Astrocyte of the hippocampus (primary cell): ENCODE data around the gene OGT.
A peak's percentile ranks its signal among the peaks of the same experiment; 100 is the strongest.
"Not testable (repeated sequence)": the region's sequence is repeated elsewhere in the genome, so short reads cannot be mapped to it uniquely, and the experiment has no call there.

ENCODE experiments used
- DNase-seq: peaks from one replicate; pipeline ENCODE4 v3.0.0; 2011; ENCODE audit warnings: low read depth, low spot score

The OGT gene

DNA sequence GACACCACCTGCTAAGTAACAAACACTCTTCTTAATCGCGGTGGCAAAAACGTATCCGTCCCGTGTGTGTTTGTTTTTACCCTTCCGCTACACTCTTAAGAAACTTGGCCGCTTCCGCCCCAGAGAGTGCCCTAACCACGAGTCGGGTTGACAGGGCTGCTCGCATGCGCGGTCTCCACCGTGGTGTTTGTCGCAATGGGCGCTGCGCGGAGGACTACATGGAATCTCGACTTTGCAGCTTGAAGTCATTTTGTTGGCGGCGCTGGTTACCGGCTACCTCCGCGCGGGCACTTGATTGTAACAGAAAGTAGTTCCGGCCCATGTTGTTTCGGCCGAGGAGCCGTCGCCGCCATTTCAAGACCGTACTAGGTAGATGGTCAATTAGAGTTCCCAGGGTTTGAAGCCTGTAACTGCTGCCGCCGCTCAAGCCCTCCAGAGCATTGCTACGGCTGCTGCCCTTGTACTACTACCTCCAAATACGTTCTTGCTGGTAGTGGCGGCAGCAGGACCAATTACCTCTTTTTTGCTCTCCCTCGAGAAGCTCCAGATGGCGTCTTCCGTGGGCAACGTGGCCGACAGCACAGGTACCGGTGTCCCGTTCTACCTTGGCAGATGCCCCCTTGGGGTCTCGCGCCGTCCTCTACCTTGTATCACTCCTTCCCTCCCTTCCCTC lies at the start of gene OGT:
Gene OGT (plus strand): TSS at position 352 of the 673 bp plus-strand sequence. CDS start 196 bp downstream, at position 548.
- DNase-seq = peak; percentile 95

DNA sequence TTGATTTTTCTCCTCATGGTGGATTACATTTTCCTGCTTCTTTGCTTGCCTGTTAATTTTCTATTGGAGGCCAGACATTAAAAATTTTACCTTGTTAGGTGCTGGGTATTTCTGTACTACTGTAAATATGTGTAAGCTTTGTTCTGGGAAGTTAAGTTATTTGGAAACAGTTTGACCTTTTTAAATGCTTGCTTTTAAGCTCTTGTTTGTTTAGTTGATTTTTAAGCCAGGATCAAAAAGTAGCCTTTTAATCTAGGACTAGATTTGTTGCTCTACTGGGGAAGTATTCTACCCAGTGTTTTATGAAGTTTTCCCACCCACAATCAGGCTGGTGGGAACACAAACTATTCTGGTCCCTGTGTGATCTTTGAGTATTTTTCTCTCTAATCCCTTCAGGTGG lies 45.1 kb upstream of the OGT start:
- no peak for DNase-seq

DNA sequence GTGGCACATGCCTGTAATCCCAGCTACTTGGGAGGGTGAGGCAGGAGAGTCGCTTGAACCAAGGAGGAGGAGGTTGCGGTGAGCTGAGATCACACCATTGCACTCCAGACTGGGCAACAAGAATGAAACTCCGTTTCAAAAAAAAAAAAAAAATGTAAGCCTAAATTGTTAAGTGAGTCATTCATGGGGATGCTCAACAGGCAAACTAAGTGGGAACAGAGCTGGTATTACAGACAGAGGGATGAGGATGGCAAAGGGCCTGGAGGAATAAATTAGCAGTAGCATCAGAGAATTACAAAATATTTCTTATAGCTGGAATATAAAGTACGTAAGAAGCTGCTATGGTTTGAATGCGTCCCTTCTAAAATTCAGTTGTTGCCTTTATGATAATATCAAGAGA lies 43.4 kb upstream of the OGT start:
- no peak for DNase-seq

DNA sequence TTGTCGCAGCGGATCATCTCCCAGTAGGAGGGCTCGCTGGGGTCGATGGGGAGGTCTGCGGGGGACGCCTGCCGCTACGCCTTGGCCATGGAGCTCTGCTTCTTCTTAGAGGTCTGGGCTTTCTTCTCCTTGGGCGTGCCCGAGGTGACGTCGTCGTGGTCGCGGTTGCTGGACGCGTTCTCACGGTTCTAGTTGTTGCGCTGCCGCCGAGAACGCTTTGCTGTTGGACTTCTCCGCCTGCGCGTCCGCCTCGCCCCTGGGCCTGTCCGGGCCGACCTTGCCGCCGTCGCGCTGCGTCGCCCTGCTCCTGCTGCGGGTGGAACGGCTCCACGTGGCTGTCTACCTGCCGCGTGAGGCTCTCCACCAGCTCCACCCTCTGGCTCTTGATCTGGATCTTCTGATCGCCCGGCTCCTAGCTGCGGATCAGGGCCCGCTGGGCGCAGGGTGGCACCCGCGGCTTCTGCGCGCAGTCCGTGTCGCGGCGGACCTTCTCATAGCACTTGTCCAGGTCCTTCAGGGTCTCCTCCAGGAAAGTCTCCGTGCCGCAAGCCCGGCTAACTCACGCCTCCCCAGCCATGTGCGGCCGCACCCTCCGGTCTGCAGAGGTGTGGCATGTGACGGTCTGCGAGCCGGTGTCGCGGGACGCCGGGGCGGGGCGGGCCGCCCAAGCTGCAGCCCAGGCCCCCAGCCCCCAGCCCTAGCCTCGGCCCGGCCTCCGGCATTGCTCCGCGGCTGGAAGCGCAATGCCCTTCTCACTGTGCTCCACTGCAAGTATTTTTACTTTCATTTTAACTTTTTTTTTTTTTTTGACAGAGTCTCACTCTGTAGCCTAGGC lies 40.5 kb upstream of the OGT start:
- peak; percentile 56 for DNase-seq

DNA sequence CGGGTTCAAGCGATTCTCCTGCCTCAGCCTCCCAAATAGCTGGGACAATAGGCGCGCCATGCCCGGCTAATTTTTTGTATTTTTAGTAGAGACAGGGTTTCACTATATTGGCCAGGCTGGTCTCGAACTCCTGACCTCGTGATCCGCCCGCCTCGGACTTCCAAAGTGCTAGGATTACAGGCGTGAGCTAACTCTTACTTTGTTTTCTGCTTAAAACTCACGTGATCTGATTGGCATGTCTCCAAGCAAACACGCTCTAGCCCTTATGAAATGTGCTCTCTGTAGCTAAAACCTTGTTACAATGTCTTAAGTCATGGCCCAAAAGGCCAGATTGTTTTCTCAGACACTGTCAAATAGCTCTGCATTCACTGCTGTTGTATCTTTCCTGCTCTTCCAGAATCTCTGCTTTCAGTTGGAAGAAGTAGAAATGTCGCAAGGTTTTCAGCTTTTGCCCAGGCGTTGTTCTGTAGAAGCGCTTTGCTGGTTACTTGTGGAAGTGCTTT lies 39.7 kb upstream of the OGT start:
- DNase-seq = no peak

DNA sequence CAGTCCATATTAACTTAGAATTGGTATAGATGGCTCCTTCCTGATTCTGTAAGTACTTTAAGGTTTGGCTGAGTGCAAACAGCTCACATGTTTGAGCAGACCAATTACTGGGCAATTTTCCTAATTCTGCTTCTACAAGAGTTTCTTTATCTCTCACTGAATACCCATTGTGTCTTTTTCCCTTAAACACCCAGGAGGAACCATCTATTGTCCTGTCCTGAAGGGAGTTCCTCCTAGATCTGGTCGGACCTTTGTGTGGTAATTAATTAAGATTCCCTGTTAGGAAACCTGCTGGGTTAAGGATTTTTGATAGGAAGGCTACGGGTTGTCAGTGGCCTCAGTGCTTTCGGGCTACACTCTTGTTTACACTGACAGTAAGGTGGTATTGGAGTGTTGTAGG lies 36.9 kb upstream of the OGT start:
- DNase-seq = not testable (repeated sequence)

DNA sequence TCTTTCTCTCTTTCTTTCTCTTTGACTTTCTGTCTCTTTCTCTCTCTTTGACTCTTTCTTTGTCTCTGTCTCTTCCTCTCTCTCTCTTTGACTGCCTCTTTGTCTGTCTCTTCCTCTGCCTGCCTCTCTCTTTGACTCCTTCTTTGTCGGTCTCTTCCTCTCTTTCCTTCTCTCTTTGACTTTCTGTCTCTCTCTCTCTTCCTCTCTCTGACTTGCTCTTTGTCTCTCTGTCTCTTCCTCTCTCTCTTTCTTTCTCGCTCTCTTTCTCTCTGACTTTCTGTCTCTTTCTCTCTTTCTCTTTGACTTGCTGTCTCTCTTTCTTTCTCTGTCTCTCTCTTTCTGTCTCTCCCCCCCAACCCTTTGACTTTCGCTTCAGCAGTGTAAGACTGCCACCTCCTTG lies 36.4 kb upstream of the OGT start:
- DNase-seq = no peak

DNA sequence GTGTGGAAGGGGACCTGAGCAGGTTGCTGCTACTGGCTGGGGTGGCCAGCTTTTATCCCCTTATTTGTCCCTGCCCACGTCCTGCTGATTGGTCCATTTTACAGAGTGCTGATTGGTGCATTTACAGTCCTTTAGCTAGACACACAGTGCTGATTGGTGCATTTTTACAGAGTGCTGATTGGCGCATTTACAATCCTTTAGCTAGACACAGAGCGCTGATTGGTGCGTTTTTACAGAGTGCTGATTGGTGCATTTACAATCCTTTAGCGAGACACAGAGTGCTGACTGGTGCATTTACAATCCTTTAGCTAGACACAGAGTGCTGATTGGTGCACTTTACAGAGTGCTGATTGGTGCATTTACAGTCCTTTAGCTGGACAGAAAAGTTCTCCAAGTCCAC lies 30.8 kb upstream of the OGT start:
- not testable (repeated sequence) for DNase-seq

DNA sequence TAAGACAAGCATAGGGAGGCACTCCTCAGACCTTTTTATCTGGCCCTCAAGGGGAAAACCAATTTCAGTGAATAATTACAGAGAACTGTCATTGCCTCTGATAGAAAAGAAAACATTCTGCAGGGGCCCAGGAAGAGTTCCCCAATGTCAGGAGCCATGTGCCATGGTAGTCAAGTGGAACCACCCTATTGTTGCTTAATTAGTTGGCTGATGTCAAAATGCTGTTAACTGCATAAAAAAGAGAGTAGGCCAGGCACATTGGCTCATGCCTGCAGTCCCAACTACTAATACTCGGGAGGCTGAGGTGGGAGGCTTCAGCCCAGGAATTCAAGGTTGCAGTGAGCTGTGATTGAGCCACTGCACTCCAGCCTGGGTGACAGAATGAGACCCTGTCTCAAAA lies 28.6 kb upstream of the OGT start:
- DNase-seq = no peak

DNA sequence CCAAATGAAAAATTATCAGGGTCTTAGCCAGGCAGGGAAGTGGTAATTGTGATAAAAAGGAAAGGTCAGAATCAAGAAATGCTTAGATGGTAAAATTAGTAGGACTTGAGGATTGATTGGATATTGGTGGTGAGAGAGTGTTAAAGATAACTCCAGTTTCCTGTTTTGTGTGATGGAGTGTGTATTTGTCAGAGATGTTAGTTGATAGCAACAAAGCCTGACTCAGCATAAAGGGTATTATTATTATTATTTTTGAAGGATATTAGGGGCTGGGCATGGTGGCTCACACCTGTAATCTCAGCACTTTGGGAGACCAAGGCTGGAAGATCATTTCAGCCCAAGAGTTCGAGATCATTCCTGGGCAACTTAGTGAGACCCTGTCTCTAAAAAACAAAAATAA lies 23.6 kb upstream of the OGT start:
- no peak for DNase-seq

DNA sequence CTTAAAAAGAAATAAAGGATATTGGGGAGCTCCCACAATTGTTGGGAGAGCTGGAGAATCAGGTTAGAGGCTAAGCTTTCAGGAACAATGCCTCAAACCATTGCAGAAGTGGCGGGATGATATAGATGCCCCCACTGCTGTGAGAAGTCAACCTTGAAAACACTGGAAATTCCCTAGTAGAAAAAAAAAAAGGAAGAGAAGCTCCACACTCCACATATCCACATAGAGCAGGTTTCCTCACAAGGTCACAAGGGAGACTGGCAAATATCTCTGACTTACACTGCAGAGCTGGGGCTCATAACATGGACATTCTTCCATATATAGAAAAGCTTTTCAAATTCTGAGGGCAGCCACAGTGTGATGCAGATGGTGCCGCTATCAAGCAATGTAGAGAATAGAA lies 22.7 kb upstream of the OGT start:
- no peak for DNase-seq

DNA sequence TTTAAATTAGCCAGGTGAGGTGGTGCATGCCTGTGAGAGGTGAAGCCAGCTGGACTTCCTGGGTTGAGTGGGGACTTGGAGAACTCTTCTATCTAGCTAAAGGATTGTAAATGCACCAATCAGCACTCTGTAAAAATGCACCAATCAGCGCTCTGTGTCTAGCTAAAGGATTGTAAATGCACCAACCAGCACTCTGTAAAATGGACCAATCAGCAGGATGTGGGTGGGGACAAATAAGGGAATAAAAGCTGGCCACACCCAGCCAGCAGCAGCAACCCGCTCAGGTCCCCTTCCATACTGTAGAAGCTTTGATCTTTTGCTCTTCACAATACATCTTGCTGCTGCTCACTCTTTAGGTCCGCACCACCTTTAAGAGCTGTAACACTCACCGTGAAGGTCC lies 19.2 kb upstream of the OGT start:
- not testable (repeated sequence) for DNase-seq

DNA sequence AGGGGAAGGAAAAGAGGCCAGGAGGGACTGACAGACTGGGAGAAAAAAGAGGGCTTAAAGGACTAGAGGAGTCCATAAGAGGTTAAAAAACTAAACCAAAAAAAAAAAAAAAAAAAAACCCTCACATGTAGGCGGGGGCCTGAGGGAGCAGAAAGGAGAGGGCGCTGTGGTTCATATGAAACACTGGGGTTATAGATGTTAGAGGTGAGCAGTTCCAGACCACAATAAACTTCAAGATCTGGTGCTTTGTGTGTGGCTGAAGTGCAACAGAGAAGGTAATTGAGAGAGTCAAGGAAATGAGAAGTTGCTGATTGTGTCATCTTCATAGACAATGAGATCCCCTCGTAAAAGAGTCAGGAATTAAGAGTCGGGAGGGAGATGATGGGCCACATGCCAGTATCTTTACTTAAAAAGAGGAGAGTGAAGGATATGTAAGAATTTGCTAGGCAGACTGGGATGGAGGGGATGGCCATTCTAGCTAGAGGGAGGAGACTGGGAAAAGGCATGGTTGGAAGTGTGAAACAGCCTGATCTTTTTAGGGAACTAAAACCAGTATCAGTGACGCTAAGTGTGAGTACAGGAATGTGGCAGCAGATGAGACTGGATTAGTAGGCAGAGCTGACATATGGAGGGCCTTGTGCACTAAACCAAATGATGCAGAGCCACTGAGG lies 18.4 kb upstream of the OGT start:
- DNase-seq = no peak

DNA sequence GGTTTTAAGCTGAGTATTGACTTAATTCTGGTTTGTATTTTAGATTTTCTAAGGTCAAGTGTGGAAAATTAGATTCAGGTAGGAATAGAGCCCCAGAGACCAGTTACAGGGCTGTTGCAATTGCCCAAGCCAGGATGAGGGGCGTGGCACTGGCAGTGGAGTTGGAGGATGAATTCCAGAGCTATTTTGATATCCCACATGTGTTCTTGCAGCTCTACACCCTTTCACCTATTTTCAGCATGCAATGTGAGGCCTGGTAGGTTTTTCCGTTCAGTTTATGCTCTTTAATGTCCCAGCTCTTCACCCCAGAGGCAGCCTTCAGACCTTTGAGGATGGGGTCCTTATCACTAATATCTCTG lies 17.9 kb upstream of the OGT start:
- DNase-seq = no peak

DNA sequence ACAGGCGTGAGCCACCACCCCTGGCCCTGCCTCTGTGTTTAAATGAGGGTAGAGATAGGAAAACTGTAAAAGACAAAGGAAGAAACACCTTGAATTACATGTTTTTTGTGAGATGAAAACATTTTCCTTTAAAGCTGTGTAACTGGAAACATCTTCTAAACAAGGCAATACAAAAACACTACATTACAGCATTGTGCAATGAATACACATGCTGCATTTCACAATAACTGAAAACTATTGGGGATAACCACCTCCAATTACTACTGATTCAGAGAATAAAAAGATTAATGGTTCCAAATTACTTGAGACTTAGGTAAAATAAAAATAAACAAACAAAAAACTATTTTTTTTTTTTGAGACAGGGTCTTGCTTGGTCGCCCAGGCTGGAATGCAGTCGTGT lies 7.6 kb upstream of the OGT start:
- no peak for DNase-seq

DNA sequence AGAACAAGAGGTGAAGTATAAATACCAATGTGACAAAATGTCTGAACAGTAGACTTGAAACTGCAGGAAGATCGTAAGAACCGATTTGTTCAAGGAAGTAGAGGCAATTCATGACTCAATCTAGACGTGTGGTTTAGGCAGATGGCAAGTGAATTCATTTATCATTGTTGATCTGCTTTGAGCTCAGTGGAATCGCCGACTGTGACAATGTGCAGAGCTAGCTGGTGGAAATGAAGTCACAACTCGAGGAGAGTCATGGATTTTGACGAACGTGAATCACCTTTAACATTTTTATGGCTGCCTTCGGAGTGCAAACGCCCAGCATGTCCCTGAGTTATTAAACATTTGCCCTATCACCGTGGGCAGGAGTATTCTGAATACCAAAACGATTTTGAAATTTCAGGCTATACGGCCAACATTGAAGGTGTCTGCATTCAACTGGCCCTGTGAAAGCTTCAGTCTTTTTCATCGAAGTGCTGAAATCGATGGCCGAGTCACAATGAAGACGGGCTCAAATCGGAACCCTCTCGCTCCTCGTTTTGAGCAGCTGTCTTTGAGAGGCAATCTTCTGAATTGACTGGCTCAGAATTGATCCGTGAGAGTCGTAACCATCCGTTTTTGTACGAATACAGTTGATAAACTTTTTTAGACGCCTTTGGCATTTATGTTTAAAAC lies 689 bp upstream of the OGT start:
- peak; percentile 28 for DNase-seq

DNA sequence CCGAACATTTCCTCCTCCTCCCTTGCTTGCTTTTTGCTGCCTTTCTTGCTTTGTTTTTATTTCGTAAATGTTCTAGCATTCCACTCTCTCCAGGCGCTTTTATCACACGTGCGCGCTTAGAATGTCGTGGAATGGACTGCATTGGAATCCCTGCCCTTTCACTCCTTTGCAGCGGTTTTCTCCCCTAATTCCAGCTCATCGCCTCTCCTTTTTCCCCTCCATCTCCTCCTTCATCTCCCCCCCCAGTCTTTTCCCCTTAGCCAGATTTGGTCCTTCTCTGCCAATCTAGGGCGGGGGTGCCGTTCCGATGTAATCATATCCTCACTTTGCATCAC lies 579 bp downstream of the OGT start:
- DNase-seq = peak; percentile 13

DNA sequence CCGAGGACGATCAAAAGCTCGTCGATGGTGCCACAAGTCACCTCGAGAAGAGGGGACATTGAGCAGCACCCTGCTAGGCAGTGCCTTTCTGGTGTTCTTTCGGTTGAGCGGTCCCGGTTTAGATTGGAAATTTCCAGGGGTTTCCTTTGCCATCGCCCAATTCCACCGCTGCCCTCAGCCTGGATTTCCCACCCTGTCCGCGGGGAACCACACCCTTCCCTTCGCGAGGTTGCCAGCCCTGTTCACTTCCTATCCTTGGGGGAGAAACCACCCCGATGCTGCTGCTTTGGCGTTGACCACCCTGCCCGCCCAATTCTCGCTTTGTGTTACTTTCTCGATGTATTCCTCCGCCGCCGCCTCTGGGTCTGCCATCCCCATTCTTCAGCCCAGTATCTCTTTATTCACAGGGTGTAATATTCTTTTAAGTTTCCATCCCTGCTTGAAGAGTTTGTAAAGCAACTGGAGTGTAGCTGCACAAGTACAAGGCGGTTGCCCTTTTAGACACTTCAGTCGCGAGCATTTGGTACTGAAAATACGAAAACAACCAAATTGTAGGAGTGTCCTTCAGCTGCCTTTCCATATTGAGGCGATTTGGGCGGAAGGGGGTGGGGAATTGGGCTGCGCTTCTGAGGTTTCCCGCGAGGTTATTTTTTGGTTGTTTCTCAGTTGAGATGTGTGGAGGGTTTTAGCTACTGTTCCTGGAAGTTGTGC lies 1.1 kb downstream of the OGT start:
- peak; percentile 55 for DNase-seq

DNA sequence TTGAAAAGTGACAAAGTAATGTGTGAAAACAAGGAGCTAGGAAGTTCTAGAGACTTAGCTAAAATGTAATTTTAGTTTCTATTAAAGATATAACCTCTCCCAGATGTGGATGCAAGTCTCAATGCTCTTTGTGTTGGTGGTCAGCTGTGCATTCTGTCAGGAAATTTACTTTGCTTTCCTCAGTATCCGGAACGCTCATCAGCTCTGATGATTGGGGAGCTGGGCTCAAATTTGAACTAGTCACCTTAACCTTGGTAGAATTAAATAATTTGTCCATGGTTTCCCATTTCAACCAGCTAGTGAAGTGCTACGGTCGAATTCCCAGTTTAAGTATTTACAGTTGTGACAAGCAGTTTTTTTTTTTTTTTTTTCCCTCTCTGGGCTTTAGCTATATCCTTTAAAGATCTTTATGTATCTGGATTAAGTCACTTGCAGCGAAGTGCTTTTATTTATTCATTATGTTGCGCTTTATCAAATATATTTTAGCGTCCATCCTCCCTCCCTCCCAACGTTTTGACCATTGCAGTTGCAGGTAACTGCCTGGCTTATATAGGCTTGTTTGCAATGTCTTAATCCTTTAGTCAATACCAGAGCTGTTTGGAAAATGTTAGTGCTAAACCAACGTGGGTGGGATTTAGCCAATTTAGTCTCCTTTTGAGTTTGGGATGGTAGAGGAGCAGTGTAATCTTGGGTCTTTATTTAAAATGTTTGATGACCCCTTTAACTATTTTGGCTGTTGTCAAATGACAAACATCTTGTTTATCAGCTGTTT lies 2.1 kb downstream of the OGT start:
- peak; percentile 2 for DNase-seq

DNA sequence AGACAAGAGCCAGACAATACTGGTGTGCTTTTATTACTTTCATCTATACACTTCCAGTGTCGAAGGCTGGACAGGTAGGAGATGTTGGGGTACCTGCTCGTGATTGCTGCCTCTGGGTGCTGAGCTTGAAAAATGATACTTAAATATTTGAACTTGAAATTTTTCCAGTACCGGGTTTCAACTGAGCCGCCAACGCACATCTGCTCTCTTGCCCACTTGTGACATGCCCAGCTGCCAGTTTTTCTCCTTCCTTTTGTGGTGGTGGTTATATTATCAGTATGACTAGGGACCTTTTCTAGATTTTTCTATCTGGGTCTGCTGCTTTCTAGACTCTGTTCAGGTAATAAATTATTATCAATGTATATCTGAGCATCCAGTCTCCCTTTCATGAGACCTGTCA lies 3.4 kb downstream of the OGT start:
- DNase-seq = peak; percentile 1

DNA sequence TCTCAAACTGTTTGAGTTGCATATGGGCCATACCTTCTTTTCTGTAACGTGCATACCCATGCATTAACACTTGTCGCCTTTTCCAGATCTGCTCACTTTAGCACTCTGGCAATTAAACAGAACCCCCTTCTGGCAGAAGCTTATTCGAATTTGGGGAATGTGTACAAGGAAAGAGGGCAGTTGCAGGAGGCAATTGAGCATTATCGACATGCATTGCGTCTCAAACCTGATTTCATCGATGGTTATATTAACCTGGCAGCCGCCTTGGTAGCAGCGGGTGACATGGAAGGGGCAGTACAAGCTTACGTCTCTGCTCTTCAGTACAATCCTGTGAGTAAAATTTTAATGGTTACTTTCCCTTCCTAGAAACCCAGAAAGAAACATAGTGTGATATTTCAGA lies 4.8 kb downstream of the OGT start:
- DNase-seq = no peak
